HepG2 (cell line): ENCODE data around the gene SAXO1. TPM values are rescaled to one million over a fixed set of nuclear protein-coding genes. Genes with fewer than 3 reads are reported as not detected.

Experiments used
- ATAC-seq: fragments of 200-7000 bp; cut with Tn5 transposase; 3 replicates; pipeline ENCODE4 v1.9.1; 2020; ENCODE audit warnings: mild to moderate bottlenecking, moderate library complexity
- BruUV-seq: library from RNA; stranded (reverse); fragments of 400-500 nt; replicated peaks from 2 replicates; lab custom pipeline; 2021; lab: Mats Ljungman, UMichigan
- CTCF ChIA-PET: fragments of 300-600 bp; formaldehyde crosslinking; extraction: SDS; loops from one replicate; lab custom pipeline; 2021; ENCODE audit warnings: low total read pairs, inconsistent platforms, low intra/inter-chr PET ratio; lab: Yijun Ruan, JAX
- POLR2A ChIA-PET: fragments of 350-600 bp; sonication (Branson Sonifier 250); formaldehyde crosslinking; loops from one replicate; lab custom pipeline; 2020; ENCODE audit warnings: antibody characterized with exemption, inconsistent platforms; lab: Yijun Ruan, JAX
- DNase-seq: peaks from one replicate; pipeline ENCODE4 v3.0.0-alpha.2; 2015; ENCODE audit warnings: low spot score
- FAIRE-seq: peaks from 3 replicates; lab custom pipeline; 2011; peaks lifted over from hg19 to GRCh38; lab: Jason Lieb, UNC
- H2AFZ ChIP-seq: one replicate; pipeline ENCODE4 v1.6.1; 2011; ENCODE audit warnings: low read length, inconsistent platforms
- H3K27ac ChIP-seq: fragments of 300-600 bp; 3 replicates; pipeline ENCODE4 v1.8.0; 2011; ENCODE audit warnings: mixed run types, mild to moderate bottlenecking, mixed read lengths, low read length, inconsistent platforms; ENCODE audit not compliant: insufficient read depth; ENCODE audit errors: extremely low read length
- H3K27me3 ChIP-seq, 2 experiments: fragments of 200-600 bp in 1 of 2; 2 replicates in 1 of 2; 3 replicates in 1 of 2; pipeline versions ENCODE4 v1.6.0 to v1.8.0; 2011; ENCODE audit warnings: low read length in 2 of 2, mild to moderate bottlenecking in 2 of 2, moderate library complexity in 2 of 2, inconsistent platforms in 1 of 2; ENCODE audit not compliant: insufficient read depth in 2 of 2, control insufficient read depth in 1 of 2
- H3K36me3 ChIP-seq, 2 experiments: fragments of 200-600 bp in 1 of 2; replicated peaks in 1 of 2; 2 replicates in 1 of 2; 3 replicates in 1 of 2; pipeline versions ENCODE4 v1.5.1 to v1.8.0; 2011; ENCODE audit warnings: low read length in 2 of 2, inconsistent platforms in 1 of 2; ENCODE audit not compliant: insufficient read depth in 2 of 2, control insufficient read depth in 1 of 2
- H3K4me1 ChIP-seq: 2 replicates; pipeline ENCODE4 v1.5.1; 2012; ENCODE audit warnings: low read length, inconsistent platforms; ENCODE audit not compliant: insufficient read depth
- H3K4me2 ChIP-seq: 2 replicates; pipeline ENCODE4 v1.6.0; 2011; ENCODE audit warnings: low read depth, low read length, inconsistent platforms
- H3K4me3 ChIP-seq, 3 experiments: fragments of 200-600 bp in 1 of 3; sonication (generic), shearing (Covaris generic) in 1 of 3; replicated peaks in 1 of 3; 2 replicates each; pipeline ENCODE4 v1.5.1; 2011 to 2016; ENCODE audit warnings: low read length in 3 of 3, inconsistent platforms in 2 of 3, low read depth in 2 of 3, mild to moderate bottlenecking in 2 of 3, control low read depth in 1 of 3, mixed read lengths in 1 of 3; ENCODE audit not compliant: insufficient read depth in 1 of 3
- H3K79me2 ChIP-seq: one replicate; pipeline ENCODE4 v1.6.1; 2011; ENCODE audit warnings: low read length, inconsistent platforms; ENCODE audit not compliant: insufficient read depth
- H3K9ac ChIP-seq: 2 replicates; pipeline ENCODE4 v1.6.0; 2011; ENCODE audit warnings: mild to moderate bottlenecking, low read depth, low read length, inconsistent platforms; ENCODE audit not compliant: insufficient read depth
- H3K9me3 ChIP-seq: 2 replicates; pipeline ENCODE4 v1.5.1; 2012; ENCODE audit warnings: mild to moderate bottlenecking, low read length
- H4K20me1 ChIP-seq: 2 replicates; pipeline ENCODE4 v1.6.0; 2011; ENCODE audit warnings: inconsistent platforms, mild to moderate bottlenecking, low read length, moderate library complexity; ENCODE audit not compliant: insufficient read depth
- CHD2 ChIP-seq: IDR thresholded peaks from 2 replicates; pipeline ENCODE4 v1.6.1; 2011; ENCODE audit warnings: low read depth, low read length, improper control_type of control experiment
- EED ChIP-seq: sonication (generic); formaldehyde crosslinking; IDR thresholded peaks from 2 replicates; pipeline ENCODE4 v1.5.0; 2020; ENCODE audit warnings: mild to moderate bottlenecking, missing genetic modification reagents
- GPBP1L1 ChIP-seq: sonication (generic); formaldehyde crosslinking; IDR thresholded peaks from 2 replicates; pipeline ENCODE4 v1.5.0; 2020; ENCODE audit warnings: mild to moderate bottlenecking, missing genetic modification reagents
- KLF9 ChIP-seq: IDR thresholded peaks from 2 replicates; pipeline ENCODE4 v1.6.1; 2016; ENCODE audit warnings: low read depth
- PHF5A ChIP-seq: IDR thresholded peaks from one replicate; pipeline ENCODE4 v1.6.1; 2018; ENCODE audit warnings: low read depth, missing genetic modification reagents; ENCODE audit not compliant: unreplicated experiment
- TAF1 ChIP-seq: sonication (generic); formaldehyde crosslinking; IDR thresholded peaks from 2 replicates; pipeline ENCODE4 v1.4.0; 2020; ENCODE audit warnings: missing genetic modification reagents
- XRCC5 ChIP-seq: fragments of 200-400 bp; formaldehyde crosslinking; optimal IDR thresholded peaks from 2 replicates; pipeline ENCODE3; 2017; ENCODE audit warnings: mild to moderate bottlenecking, low read length
- ZNF335 ChIP-seq: sonication (generic); formaldehyde crosslinking; IDR thresholded peaks from 2 replicates; pipeline ENCODE4 v1.4.0; 2020; ENCODE audit warnings: missing genetic modification reagents
- ZNF383 ChIP-seq: sonication (generic); formaldehyde crosslinking; IDR thresholded peaks from 2 replicates; pipeline ENCODE4 v1.4.0; 2020; ENCODE audit warnings: missing genetic modification reagents, mild to moderate bottlenecking, borderline replicate concordance
- ZNF646 ChIP-seq: sonication (generic); formaldehyde crosslinking; IDR thresholded peaks from 2 replicates; pipeline ENCODE4 v1.9.0; 2021; ENCODE audit warnings: mild to moderate bottlenecking, missing genetic modification reagents
- ZNF841 ChIP-seq: sonication (generic); formaldehyde crosslinking; IDR thresholded peaks from 2 replicates; pipeline ENCODE4 v1.8.1; 2023; ENCODE audit warnings: missing genetic modification reagents, borderline replicate concordance
- WGBS: methylation state at CpG from one replicate; pipeline ENCODE4 v1.1.6; 2017; ENCODE audit warnings: low lambda C conversion rate; 5-methylcytosine and 5-hydroxymethylcytosine counted together
- in situ Hi-C: cut with HindIII; loops from 2 replicates; pipeline ENCODE4 v1.10.0; 2017; ENCODE audit warnings: low pct_unique_long_range_greater_than_20kb; ENCODE audit not compliant: extremely low pct_ligation_motif_present
- intact Hi-C: fragments of 100-400 bp; cut with micrococcal nuclease; formaldehyde crosslinking; loops from one replicate; pipeline ENCODE4 v1.10.0; 2022; ENCODE audit not compliant: unreplicated experiment
- polyA plus RNA-seq, 8 experiments: library from polyadenylated mRNA; depleted of rRNA in 3 of 8; stranded (reverse) in 7 of 8; unstranded in 1 of 8; fragments of >200 nt; fragmentation: Illumina TruSeq in 4 of 8; extraction: Trizol in 4 of 8; gene quantifications; 2 replicates each; pipeline versions ENCODE4 v1.2.1 to v1.2.3, GENCODE V29; 2011 to 2016; ENCODE audit warnings: low read depth in 4 of 8, missing spikeins in 1 of 8, mixed read lengths in 1 of 8; ENCODE audit not compliant: insufficient read depth in 1 of 8
- total RNA-seq, 5 experiments: library from RNA; depleted of rRNA; stranded (reverse); fragments of >200 nt; fragmentation: Illumina TruSeq; extraction: Trizol; gene quantifications; 2 replicates each; pipeline ENCODE4 v1.2.3, GENCODE V29; 2016; ENCODE audit warnings: low read depth in 1 of 5
- TF ChIP-seq, protein P1 (sequence below): IDR thresholded peaks from 2 replicates; pipeline ENCODE4 v1.6.1; 2018; ENCODE audit warnings: missing genetic modification reagents, mild to moderate bottlenecking, missing compliant biosample characterization
- TF ChIP-seq, protein P2 (sequence below): sonication (generic); formaldehyde crosslinking; IDR thresholded peaks from 2 replicates; pipeline ENCODE4 v1.4.0; 2020; ENCODE audit warnings: missing genetic modification reagents
- TF ChIP-seq, protein P3 (sequence below): sonication (generic); formaldehyde crosslinking; IDR thresholded peaks from 2 replicates; pipeline ENCODE4 v1.4.0; 2020; ENCODE audit warnings: missing genetic modification reagents

The SAXO1 gene
- total and polyA plus RNA-seq, 2 of the 13 experiments (the other 11 are each of a cell fraction or from before 2014, with no cell fraction given): not detected

DNA sequence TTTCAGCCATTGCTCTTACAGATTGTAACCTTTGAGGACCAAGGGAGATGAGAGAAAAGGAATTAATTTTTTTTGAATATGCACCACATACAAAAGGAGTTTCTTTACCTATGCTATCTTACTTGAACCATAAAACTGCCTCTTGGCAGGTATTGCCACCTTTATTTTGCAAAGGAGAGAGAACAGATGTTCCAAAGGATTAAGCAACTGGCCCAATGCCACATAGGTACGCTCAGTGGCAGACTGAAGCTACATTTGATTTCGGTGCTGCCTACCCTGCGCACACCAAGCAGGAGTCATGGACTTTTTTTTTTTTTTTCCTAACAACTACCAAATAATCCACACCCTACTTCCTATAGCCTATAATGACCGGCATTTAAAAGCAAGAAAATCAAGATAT, 43.1 kb downstream of the SAXO1 start:
- intact Hi-C loops (no loop called here), in situ Hi-C loops (no loop called here)
- Histone ChIP-seq H3K4me3 (no peak overlapping the region), H3K36me3 (no peaks in the 10 kb centered on the region), H3K4me1 (no peaks in the 10 kb centered on the region), H3K27ac (no peak overlapping the region), H3K4me2 (no peak overlapping the region), H4K20me1 (no peaks in the 10 kb centered on the region), H3K9ac (no peak overlapping the region), H3K79me2 (no peaks in the 10 kb centered on the region), H2AFZ (no peak overlapping the region), H3K9me3 (no peaks in the 10 kb centered on the region), H3K27me3 (no peaks in the 10 kb centered on the region)
- CTCF ChIA-PET: no interaction called here
- POLR2A ChIA-PET: no interaction called here
- DNase-seq (no peak), ATAC-seq (no peak), FAIRE-seq (no peak)
- WGBS: 68% methylated on average over 4 of the region's 4 CpGs
- no TSS peak for BruUV-seq
- TF ChIP-seq, protein P1, sequence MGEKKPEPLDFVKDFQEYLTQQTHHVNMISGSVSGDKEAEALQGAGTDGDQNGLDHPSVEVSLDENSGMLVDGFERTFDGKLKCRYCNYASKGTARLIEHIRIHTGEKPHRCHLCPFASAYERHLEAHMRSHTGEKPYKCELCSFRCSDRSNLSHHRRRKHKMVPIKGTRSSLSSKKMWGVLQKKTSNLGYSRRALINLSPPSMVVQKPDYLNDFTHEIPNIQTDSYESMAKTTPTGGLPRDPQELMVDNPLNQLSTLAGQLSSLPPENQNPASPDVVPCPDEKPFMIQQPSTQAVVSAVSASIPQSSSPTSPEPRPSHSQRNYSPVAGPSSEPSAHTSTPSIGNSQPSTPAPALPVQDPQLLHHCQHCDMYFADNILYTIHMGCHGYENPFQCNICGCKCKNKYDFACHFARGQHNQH: no peak
- TF ChIP-seq PHF5A (CRISPR knock-in tag): no peak
- TF ChIP-seq, protein P2, sequence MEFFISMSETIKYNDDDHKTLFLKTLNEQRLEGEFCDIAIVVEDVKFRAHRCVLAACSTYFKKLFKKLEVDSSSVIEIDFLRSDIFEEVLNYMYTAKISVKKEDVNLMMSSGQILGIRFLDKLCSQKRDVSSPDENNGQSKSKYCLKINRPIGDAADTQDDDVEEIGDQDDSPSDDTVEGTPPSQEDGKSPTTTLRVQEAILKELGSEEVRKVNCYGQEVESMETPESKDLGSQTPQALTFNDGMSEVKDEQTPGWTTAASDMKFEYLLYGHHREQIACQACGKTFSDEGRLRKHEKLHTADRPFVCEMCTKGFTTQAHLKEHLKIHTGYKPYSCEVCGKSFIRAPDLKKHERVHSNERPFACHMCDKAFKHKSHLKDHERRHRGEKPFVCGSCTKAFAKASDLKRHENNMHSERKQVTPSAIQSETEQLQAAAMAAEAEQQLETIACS (CRISPR knock-in tag): no peak
- TF ChIP-seq GPBP1L1 (CRISPR knock-in tag): no peak
- no peak for TF ChIP-seq XRCC5
- no peak for TF ChIP-seq TAF1 (CRISPR knock-in tag)
- TF ChIP-seq ZNF841: no peak
- TF ChIP-seq ZNF383 (CRISPR knock-in tag): no peak
- no peak for TF ChIP-seq EED (CRISPR knock-in tag)
- TF ChIP-seq ZNF646 (CRISPR knock-in tag): no peak
- no peak for TF ChIP-seq CHD2
- TF ChIP-seq ZNF335 (CRISPR knock-in tag): no peak
- TF ChIP-seq, protein P3, sequence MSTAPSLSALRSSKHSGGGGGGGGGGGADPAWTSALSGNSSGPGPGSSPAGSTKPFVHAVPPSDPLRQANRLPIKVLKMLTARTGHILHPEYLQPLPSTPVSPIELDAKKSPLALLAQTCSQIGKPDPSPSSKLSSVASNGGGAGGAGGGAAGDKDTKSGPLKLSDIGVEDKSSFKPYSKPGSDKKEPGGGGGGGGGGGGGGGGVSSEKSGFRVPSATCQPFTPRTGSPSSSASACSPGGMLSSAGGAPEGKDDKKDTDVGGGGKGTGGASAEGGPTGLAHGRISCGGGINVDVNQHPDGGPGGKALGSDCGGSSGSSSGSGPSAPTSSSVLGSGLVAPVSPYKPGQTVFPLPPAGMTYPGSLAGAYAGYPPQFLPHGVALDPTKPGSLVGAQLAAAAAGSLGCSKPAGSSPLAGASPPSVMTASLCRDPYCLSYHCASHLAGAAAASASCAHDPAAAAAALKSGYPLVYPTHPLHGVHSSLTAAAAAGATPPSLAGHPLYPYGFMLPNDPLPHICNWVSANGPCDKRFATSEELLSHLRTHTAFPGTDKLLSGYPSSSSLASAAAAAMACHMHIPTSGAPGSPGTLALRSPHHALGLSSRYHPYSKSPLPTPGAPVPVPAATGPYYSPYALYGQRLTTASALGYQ (CRISPR knock-in tag): no peak
- no peak for TF ChIP-seq KLF9 (CRISPR knock-in tag)
